Measurements from ENCODE around the gene TULP4. TPM values are rescaled to one million over a fixed set of nuclear protein-coding genes. Genes with fewer than 3 reads are reported as not detected.
"Not testable (repeated sequence)": the region's sequence is repeated elsewhere in the genome, so short reads cannot be mapped to it uniquely, and the experiment has no call there.

TULP4 gene
- total and polyA plus RNA-seq, 2 experiments from 2014 or later: 20.0 to 118 TPM

- H3K4me3 ChIP-seq: no peak overlapping the region
- peak overlapping the region; percentile 33 for H3K27ac ChIP-seq
- H3K36me3 ChIP-seq: no peaks in the 10 kb centered on the region
- DNase-seq (ENCODE audit: low read depth in 1 of 2, low spot score in 1 of 2): no peak
- TF ChIP-seq CTCF (IDR thresholded peaks at IDR 0.05; ENCODE audit: low read depth, low read length): no peak
- peaks cover 16% of the 10 kb centered on the region for H3K4me1 ChIP-seq (ENCODE audit: low read depth)
- no peaks in the 10 kb centered on the region for H3K27me3 ChIP-seq
- H3K9me3 ChIP-seq (ENCODE audit: low read depth): no peaks in the 10 kb centered on the region
Observed at GRCh38 chr6:158399040-158399700, 86.9 kb downstream of the TULP4 start.

GRCh38 chr6:158402184-158402583 is 89.9 kb downstream of the TULP4 start:
- no peak for DNase-seq (ENCODE audit: low read depth in 1 of 2, low spot score in 1 of 2)
- Histone ChIP-seq H3K4me1 (ENCODE audit: low read depth) (peaks cover 16% of the 10 kb centered on the region), H3K4me3 (no peak overlapping the region), H3K27ac (no peak overlapping the region), H3K36me3 (no peaks in the 10 kb centered on the region), H3K27me3 (no peaks in the 10 kb centered on the region), H3K9me3 (ENCODE audit: low read depth) (no peaks in the 10 kb centered on the region)
- no peak for TF ChIP-seq CTCF (IDR thresholded peaks at IDR 0.05; ENCODE audit: low read depth, low read length)

GRCh38 chr6:158405321-158405831 is 93.1 kb downstream of the TULP4 start:
- not testable (repeated sequence) for H3K27me3 ChIP-seq; H3K4me3 ChIP-seq; H3K9me3 ChIP-seq (ENCODE audit: low read depth); H3K36me3 ChIP-seq; H3K4me1 ChIP-seq (ENCODE audit: low read depth)
- peak in 1 of 2 donors; percentile 89 for DNase-seq (ENCODE audit: low read depth in 1 of 2, low spot score in 1 of 2)
- peak overlapping the region; percentile 34 for H3K27ac ChIP-seq

- no peaks in the 10 kb centered on the region for H3K9me3 ChIP-seq (ENCODE audit: low read depth)
- no peak overlapping the region for H3K4me3 ChIP-seq
- H3K27ac ChIP-seq: peak overlapping the region; percentile 2
- TF ChIP-seq CTCF (IDR thresholded peaks at IDR 0.05; ENCODE audit: low read depth, low read length): no peak
- no peaks in the 10 kb centered on the region for H3K27me3 ChIP-seq
- H3K4me1 ChIP-seq (ENCODE audit: low read depth): no peaks in the 10 kb centered on the region
- DNase-seq (ENCODE audit: low read depth in 1 of 2, low spot score in 1 of 2): no peak
- no peaks in the 10 kb centered on the region for H3K36me3 ChIP-seq
Observed at GRCh38 chr6:158405933-158406332, 93.7 kb downstream of the TULP4 start.

GRCh38 chr6:158406736-158407135 is 94.5 kb downstream of the TULP4 start:
- H3K27ac ChIP-seq: no peak overlapping the region
- DNase-seq (ENCODE audit: low read depth in 1 of 2, low spot score in 1 of 2): peak in 1 of 2 donors; percentile 28
- H3K4me3 ChIP-seq: no peak overlapping the region
- TF ChIP-seq CTCF (IDR thresholded peaks at IDR 0.05; ENCODE audit: low read depth, low read length): no peak
- H3K9me3 ChIP-seq (ENCODE audit: low read depth): no peaks in the 10 kb centered on the region
- no peaks in the 10 kb centered on the region for H3K36me3 ChIP-seq
- no peaks in the 10 kb centered on the region for H3K27me3 ChIP-seq
- no peaks in the 10 kb centered on the region for H3K4me1 ChIP-seq (ENCODE audit: low read depth)

- no peaks in the 10 kb centered on the region for H3K9me3 ChIP-seq (ENCODE audit: low read depth)
- H3K27me3 ChIP-seq: no peaks in the 10 kb centered on the region
- no peak for TF ChIP-seq CTCF (IDR thresholded peaks at IDR 0.05; ENCODE audit: low read depth, low read length)
- no peaks in the 10 kb centered on the region for H3K36me3 ChIP-seq
- no peak for DNase-seq (ENCODE audit: low read depth in 1 of 2, low spot score in 1 of 2)
- no peak overlapping the region for H3K27ac ChIP-seq
- H3K4me3 ChIP-seq: no peak overlapping the region
- no peaks in the 10 kb centered on the region for H3K4me1 ChIP-seq (ENCODE audit: low read depth)
Observed at GRCh38 chr6:158408013-158408412, 95.7 kb downstream of the TULP4 start.

Data from cardiac muscle cell (in vitro differentiated cells and primary cell).